SKM-1 treated with dmso at 0.1 percent for 144 hours (cell line): ENCODE measurements around the gene RACGAP1.

Source experiments
- DNase-seq: peaks from one replicate; lab custom pipeline; 2025; ENCODE audit not compliant: unreplicated experiment; lab: John Stamatoyannopoulos, UW

The RACGAP1 gene, protein sequence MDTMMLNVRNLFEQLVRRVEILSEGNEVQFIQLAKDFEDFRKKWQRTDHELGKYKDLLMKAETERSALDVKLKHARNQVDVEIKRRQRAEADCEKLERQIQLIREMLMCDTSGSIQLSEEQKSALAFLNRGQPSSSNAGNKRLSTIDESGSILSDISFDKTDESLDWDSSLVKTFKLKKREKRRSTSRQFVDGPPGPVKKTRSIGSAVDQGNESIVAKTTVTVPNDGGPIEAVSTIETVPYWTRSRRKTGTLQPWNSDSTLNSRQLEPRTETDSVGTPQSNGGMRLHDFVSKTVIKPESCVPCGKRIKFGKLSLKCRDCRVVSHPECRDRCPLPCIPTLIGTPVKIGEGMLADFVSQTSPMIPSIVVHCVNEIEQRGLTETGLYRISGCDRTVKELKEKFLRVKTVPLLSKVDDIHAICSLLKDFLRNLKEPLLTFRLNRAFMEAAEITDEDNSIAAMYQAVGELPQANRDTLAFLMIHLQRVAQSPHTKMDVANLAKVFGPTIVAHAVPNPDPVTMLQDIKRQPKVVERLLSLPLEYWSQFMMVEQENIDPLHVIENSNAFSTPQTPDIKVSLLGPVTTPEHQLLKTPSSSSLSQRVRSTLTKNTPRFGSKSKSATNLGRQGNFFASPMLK

DNA sequence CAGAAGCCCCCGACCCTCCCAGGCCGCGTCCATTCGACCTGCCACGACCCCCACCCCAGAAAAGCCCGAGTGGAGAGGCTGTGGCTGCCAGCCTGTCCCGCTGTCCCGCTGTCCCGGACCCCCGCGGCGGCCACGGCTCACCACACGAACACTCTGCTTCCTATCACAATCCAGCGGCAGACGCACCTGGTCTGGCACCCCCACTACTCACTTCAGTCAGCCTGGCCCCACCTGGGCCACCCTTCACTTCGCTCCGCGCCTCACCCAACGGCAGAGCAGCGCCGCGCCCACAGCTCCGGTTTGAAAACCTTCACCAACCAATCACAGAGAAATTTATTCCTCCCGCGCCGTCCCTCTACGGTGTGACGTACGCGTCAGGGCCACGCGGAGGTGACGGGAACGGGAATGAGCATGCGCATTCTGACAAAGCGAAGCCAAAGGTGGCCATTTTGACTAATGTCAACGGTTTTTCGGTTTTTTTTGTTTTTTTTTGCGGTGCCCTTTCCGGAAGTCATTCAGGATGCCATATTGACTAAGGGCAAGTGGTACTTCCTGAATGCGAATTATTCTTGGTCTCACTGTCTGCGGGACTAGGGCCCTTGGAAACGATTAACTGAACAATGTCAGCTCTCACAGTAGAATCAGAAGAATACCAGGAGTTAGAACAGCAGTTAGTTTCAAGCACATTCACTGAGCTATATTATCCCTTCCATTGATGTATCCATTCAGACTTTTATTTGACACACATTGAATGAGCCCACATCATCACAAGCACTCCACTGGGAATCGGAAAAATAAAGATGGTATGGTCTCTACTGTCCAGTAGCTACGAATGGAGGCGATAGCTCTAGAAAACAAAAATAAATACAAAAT is at the start of gene RACGAP1:
TSS of gene RACGAP1 (minus strand) at position 308 of the 873 bp plus-strand sequence. CDS start 8,779 bp downstream, outside the sequence.
- DNase-seq: peak; percentile 85

DNA sequence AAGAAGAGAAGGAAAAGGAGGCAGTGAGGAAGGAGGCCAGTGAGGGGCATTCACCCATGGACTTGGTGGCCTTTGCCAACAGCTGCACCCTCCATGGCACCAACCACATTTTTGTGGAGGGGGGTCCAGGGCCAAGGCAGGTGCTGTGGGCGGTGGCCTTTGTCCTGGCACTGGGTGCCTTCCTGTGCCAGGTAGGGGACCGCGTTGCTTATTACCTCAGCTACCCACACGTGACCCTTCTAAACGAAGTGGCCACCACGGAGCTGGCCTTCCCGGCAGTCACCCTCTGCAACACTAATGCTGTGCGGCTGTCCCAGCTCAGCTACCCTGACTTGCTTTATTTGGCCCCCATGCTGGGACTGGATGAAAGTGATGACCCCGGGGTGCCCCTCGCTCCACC is 48.4 kb upstream of the RACGAP1 start:
- no peak for DNase-seq

DNA sequence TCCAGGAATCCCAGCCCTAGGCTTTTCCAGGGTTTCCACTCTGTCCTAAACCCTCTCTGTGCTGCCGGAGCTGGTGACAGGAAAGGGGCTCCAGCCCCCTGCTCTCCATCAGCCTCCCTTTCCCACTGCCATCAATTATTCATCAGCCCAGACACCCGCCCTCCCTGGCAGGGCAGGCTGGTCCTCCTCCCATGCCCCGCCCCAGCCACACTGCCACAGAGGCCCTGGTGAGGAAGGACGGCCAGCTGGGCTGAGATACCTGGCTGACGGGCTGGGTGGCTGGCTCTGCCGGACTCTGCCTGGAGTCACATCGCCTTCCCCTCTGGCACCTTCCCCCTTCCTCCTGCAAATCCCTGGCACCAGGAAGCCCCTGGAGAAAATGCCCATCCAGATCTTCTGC is 47.9 kb upstream of the RACGAP1 start:
- DNase-seq: no peak

DNA sequence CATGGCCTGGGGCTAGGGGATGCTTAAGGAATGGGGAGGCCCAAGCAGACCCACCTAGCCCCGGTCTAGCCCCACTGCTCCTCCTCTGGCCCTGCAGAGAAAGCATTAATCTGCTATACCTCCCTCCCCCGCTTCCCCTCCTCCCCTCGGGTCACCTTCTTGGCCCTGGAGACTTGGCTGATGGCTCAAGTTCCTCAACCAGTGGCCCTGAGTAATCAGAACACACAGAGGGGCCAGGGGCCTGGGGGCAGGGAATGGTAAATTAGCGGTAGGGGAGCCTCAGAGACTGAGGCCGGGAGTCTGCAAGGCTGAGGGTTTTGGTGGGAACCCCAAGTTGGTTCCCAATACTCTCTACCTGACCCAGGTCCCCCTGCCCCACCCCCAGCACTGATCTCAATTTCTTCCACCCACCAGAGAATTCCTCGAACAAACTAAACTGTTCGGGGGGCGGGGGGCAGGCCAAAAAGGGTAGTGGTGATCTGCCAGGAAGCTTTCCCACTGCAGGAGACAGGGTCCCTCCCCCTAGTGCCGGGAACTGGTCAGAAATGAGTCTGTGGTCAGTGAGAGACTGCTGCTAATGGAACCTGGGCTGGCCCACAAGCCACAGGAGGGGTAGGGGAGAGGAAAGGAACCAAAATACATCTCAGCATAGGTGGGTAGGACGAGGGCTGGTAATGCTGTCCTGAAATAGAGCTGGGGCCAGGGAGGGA is 47.1 kb upstream of the RACGAP1 start:
- no peak for DNase-seq

DNA sequence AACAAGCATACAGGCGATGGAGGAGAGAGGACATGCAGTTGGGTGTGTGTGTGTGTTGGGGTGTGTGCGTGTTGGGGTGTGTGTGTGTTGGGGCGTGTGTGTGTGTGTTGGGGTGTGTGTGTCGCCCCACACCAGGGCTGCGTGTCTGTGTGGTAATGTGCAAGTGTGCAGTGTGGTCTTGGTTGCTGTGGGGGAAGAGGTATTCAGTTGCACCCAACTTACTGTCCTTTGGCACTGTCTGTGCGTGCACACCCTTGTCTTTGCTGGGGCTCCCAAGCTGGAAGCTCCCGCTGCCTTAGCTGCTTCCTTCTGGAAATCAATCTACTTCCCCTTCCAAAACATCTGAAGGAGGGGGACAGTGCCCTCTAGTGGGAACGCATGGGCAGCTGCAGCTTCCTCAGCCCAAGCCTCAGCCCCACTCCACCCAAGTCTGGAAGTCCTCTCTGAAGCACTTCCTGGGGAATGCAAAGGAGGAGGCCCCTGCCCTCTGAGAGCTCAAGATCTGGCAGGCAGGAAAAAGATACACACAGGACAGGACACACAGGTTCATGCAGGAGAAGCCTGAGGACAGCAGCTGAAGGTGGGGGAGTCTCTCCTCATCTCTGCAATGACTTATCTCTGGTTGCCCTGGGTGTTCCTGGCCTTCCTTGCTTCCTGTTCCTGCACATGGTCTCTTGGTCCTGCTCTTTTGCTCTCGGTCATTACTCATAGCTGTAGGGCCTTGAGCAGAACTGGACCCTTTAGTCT is 45.2 kb upstream of the RACGAP1 start:
- DNase-seq: peak; percentile 60

DNA sequence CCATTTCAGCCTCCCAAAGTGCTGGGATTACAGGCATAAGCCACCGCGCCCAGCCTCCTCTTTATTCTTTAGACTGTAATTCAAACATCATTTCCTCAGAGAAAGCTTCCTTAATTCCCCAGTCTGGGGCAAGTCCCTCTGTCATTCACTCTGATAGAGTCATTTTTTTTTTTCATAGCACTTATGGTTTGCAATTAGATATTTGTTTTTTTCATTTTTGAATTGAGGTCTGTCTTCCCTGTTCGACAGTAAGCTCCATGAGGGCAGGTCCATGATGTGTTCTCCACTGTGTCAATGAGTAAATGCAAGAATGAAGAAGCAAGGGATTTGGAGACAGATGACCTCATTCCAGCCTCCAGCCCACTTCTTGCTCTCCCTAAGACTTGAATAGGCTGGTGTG is 44.2 kb upstream of the RACGAP1 start:
- no peak for DNase-seq

DNA sequence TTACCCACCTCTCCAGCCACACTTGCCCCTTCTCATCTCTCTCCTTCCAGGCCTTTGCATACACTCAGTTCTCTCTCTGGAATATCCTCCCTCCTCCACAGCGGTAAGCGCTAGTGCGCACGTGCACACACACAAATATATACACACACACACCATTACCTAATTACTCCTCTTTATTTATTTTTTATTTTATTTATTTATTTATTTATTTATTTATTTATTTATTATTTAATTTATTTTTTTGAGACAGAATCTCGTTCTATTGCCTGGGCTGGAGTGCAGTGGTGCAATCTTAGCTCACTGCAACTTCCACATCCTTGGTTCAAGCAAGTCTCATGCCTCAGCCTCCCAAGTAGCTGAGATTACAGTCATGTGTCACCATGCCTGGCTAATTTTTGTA is 43.8 kb upstream of the RACGAP1 start:
- no peak for DNase-seq

DNA sequence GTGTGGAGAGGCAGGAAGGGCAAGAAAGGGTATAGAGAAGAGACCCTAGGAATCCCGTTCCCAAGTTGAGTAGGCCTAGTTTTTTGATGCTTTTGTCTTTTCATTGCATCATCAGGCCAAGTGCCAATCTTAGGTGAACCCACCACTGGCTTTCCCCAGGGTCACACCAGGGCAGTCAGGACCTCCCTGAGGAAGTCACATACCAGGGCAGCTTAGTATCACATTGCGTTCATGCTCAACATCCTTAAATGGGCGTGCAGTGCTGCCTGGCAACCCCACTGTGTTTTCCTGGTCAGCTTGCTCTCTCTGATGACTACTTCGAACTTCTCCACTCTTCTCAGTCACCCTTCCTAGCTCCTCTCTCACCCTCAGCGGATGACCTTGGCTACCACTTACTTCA is 41.1 kb upstream of the RACGAP1 start:
- no peak for DNase-seq

DNA sequence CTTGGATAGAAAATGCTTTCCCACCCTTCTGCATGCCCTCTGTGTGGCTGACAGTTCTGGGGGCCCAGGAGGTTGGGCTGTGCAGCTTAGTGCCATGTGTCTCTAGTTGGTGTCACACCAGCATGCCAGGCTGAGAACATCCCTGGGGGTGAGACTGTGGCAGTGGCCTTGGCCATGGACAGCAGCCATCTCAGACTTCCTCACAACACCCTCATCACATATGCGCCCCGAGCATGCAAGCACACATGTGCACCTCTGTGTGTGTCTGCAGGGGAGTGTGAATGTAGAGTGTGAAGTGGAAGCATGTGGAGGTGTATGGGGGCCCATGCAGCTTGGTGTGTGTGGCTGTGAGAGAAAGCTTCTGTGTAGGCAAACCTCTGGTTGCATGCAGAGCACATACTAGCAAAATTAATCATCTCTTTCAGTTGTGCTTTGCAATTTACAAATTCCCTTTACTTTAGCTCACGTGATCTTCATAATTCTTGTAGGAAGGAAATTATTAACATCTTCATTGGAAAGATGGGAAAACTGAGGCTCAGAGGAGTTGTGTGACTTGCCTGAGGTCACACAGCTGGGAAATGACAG is 40.5 kb upstream of the RACGAP1 start:
- DNase-seq: no peak

DNA sequence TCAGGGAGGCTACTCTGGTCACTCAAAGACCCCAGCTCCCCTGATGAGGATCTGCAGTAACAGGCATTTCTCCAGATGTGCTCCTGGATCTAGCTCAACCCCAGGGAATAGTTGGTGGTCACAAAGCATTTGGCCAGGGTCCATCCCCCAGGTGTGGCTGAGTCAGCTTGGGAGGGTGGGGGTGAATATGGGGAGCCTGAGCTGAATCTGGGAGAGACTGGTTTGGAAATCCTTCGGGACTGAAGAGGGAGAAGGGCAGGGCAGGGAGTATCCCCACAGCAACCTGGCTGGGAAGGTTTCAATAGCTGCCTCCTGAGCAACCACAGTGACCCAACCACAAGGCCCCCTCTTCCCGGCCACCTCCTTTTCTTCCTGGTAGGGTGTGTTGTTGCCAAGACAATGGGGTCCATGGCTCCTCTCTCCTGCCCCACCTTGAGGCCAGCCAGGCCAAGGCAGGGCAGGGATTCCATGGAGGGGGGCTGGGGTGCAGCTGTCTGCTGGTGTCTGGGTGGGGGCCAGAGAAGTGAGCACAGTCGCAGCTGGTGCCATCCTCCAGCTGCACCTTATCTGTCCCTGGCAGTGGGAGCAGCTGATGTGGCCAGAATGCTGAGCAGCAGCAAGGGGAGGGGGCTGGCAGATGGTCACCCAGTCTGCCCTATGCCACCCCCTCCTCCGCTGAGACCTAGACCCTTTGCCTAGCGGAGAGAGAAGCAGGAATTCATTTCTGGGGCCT is 37.6 kb upstream of the RACGAP1 start:
- DNase-seq: no peak

DNA sequence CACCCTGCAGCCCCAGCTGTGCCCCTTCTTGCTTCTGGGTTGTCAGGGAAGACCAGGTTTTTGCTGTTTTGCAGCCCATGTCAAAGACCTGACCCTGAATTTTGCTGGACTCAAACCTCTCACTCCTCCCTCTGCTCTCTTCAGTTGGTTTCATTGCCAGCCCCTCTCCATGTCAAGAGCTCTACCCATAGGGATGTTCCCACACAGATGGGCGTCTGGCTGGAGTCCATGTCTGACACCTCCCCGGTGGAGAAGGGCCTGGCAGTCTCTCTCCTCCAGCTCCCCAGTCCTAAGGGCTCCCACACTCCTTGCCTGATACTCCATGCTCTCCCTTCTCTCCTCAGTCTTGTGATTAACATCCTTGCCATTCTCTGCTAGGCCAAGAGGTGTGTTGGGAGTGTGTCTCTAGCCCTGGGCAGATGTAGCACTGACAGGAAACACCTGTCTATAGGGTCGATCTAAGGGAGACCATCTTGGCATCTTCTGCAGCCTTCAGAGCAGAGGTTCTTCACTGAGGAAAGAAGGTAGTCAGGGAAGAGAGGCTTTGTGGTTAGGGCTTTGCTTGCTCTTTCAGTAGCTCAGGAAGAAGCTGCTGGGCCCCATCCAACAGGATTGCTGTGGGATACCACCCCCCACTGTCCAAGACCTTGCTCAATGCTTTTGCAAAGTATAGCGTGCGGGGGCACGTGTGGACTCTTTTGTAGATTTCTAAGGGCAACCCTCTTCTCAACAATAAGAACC is 36.8 kb upstream of the RACGAP1 start:
- DNase-seq: no peak

DNA sequence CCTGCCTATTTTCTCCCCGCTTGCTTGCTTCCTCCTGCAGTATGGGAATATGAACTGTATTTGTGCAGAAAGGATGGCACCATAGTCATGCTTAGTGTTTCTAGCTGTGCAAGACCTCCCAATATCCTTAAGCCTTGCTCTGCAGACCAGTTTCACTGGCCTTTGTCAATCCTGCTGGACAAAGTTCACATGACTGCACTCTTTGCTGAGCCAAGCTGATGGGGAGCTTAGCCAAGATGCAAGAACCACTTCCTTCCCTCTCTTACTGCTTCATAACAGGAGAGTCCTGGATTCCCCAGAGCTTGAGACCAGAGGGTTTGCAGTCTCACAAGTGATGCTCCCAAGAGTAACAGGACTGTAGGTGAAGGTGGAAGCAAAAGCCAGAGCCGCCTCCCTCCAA is 35.9 kb upstream of the RACGAP1 start:
- DNase-seq: no peak

DNA sequence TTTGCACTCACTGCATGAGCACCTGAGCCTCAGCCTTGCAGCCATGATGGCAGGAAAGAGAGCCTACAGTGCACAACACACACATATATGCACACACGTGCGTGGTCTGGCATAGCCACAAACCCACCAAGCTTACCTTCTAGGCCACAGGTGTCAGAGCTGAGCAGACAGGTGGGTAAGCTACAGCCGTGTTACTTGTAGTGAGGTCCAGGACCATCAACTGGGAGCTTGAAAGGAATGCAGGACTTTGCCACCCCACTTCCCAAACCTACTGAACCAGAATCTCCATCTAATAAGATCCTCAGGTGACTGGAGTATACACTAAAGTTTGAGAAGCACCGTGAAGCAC is 34.8 kb upstream of the RACGAP1 start:
- DNase-seq: no peak

DNA sequence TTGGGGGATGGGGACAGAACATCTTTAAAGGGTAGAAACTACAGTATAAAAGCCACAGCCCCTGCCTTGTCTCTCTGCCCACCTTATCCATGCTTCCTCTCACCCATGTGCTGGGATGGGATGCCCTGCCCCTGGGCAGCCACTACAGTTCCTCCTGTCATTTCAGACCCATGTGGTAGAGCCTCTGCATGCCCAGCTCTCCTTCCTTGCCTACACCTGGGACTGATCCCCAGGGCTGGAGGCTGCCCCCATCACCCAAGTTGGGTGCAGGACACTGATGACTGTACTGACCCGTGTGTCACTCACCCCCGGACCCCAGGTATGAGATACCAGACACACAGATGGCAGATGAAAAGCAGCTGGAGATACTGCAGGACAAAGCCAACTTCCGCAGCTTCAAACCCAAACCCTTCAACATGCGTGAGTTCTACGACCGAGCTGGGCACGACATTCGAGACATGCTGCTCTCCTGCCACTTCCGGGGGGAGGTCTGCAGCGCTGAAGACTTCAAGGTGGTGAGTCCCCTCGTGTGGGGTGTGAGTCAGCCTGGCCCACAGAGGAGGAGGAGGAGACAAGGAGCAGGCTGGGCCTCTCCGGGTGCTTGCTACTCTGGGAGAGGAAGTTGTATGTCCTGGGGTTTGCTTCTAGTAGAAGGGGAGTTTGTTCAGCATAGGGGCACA is 34.3 kb upstream of the RACGAP1 start:
- no peak for DNase-seq

DNA sequence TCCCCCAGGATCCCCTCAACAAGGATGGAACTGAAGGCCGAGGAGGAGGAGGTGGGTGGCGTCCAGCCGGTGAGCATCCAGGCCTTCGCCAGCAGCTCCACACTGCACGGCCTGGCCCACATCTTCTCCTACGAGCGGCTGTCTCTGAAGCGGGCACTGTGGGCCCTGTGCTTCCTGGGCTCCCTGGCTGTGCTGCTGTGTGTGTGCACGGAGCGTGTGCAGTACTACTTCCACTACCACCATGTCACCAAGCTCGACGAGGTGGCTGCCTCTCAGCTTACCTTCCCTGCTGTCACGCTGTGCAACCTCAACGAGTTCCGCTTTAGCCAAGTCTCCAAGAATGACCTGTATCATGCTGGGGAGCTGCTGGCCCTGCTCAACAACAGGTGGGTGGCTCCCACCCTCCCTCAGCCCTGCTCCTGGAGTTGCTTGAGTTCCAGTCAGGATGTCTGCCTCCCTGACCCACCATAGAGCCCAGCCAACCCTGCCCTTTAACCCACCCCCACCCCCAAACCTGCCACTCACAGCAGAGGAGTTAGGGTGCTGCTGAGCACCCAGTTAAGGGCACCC is 33.5 kb upstream of the RACGAP1 start:
- DNase-seq: no peak

DNA sequence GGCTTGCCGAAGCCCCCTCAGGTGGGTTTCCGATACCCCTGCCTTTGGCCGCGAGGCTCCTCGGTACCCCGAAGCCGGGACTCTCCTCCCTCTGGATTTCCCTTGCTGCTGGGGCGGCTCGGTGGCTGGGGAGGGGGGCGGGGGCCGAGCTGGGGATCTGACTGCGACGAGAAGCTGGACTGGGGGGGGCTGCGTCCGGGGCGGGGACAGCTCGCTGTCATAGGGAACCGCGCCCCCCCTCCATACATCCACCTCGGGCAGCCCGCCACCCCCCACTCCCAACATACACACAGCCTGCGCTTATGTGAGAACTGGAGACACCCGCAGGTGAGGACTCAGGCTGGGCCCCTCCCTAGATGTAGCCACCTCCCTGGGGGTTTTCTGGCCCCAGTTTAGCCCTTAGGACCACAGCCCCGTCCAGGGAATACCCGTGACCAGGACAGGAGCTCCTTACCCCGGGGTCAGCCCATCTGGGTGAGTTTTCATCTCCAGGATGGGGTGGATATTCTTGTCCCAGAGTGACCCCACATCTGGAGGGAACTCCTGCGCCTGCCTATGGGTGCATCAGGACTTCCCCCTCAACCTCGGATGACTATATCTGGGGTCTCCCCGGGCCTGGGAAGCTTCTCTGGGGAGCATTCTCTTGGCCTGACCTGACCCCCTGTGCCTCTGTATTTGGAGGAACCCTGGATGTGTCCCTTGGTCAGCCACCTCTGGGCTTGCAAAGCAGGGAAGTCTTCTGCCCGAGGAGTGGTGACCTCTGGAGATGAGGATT is 32.8 kb upstream of the RACGAP1 start:
- no peak for DNase-seq
